ENCODE results near the gene TM9SF2.

- no peak for TF ChIP-seq EZH2 (IDR thresholded peaks at IDR 0.05; ENCODE audit: borderline replicate concordance, low read length)
- TF ChIP-seq CTCF (conservative IDR thresholded peaks at IDR 0.05 in 1 of 2, IDR thresholded peaks at IDR 0.05 in 1 of 2; ENCODE audit: extremely low read depth in 1 of 2, insufficient read depth in 1 of 2, low read depth in 1 of 2, low read length in 2 of 2) = no peak
Measured at GRCh38 chr13:99540530-99540929, 39.3 kb downstream of the TM9SF2 start.

Data from mammary epithelial cell (primary cell).